Bronchial epithelial cell (primary cell): Measurements from ENCODE around the gene RAI14. TPM values are rescaled to one million over a fixed set of nuclear protein-coding genes. Genes with fewer than 3 reads are reported as not detected.

Source experiments
- DNase-seq: peaks from one replicate; pipeline ENCODE4 v3.0.0-alpha.2; 2010; ENCODE audit warnings: low read depth
- FAIRE-seq: peaks from 2 replicates; lab custom pipeline; 2011; peaks lifted over from hg19 to GRCh38; lab: Jason Lieb, UNC
- H3K27me3 ChIP-seq: 2 replicates; pipeline ENCODE4 v1.5.1; 2011; ENCODE audit warnings: low read length; ENCODE audit not compliant: control insufficient read depth, insufficient read depth
- H3K36me3 ChIP-seq: 2 replicates; pipeline ENCODE4 v1.5.1; 2011; ENCODE audit warnings: low read length; ENCODE audit not compliant: control insufficient read depth, insufficient read depth
- H3K4me3 ChIP-seq: 2 replicates; pipeline ENCODE4 v1.5.1; 2011; ENCODE audit warnings: mild to moderate bottlenecking, low read depth, low read length, control low read depth
- total RNA-seq: library from RNA; depleted of rRNA; stranded (reverse); fragments of >200 nt; gene quantifications from 2 replicates; pipeline ENCODE4 v1.2.1, GENCODE V29; 2014
- TF ChIP-seq, protein P1 (sequence below): IDR thresholded peaks from 2 replicates; pipeline ENCODE4 v1.5.1; 2011; ENCODE audit warnings: mild to moderate bottlenecking, moderate library complexity, low read length, control low read depth, inconsistent platforms; ENCODE audit not compliant: insufficient read depth, severe bottlenecking

The RAI14 gene
- total RNA-seq, 1 donor from 2014 or later: 60.0 TPM

DNA sequence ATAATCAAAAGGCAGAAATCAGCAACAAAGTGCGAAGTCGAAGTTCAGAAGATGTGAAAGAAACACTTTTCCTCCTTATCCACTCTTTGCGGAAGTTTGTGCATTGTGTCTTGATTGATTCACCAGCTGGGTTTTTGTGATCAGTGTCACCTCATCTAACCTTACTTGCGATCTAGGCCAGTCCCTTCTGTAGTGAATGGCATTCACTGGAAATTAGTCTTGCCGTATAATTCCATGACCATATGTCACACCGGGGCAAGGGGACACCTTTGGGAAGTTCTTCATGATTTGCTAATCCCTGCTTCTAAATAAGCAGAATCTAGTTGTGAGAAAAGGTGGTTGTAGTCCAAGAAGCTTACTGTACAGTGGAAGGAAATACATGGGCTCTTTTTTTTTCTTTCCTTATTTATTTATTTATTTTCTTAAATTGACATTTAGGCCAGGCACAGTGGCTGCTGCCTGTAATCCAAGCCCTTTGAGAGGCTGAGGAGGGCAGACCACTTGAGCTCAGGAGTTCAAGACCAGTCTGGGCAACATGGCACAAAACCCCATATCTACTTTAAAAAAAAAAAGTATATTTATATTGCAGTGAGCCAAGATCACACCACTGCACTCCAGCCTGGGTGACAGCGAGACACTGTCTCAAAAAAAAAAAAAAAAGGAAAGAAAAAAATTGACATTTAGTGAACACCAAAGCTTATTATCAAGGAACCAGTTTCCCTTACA lies 7.8 kb downstream of the RAI14 start:
- FAIRE-seq: no peak

GRCh38 chr5:34666392-34667080 lies 10.4 kb downstream of the RAI14 start:
- H3K36me3 ChIP-seq: peaks cover 15% of the 10 kb centered on the region

More for the DNA sequence above, 7.8 kb downstream of the RAI14 start:
- H3K27me3 ChIP-seq: no peaks in the 10 kb centered on the region
- TF ChIP-seq, protein P1, sequence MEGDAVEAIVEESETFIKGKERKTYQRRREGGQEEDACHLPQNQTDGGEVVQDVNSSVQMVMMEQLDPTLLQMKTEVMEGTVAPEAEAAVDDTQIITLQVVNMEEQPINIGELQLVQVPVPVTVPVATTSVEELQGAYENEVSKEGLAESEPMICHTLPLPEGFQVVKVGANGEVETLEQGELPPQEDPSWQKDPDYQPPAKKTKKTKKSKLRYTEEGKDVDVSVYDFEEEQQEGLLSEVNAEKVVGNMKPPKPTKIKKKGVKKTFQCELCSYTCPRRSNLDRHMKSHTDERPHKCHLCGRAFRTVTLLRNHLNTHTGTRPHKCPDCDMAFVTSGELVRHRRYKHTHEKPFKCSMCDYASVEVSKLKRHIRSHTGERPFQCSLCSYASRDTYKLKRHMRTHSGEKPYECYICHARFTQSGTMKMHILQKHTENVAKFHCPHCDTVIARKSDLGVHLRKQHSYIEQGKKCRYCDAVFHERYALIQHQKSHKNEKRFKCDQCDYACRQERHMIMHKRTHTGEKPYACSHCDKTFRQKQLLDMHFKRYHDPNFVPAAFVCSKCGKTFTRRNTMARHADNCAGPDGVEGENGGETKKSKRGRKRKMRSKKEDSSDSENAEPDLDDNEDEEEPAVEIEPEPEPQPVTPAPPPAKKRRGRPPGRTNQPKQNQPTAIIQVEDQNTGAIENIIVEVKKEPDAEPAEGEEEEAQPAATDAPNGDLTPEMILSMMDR: no peak
- H3K36me3 ChIP-seq: peaks cover 15% of the 10 kb centered on the region
- no peak overlapping the region for H3K4me3 ChIP-seq
- no peak for DNase-seq

GRCh38 chr5:34667705-34668104 lies 11.6 kb downstream of the RAI14 start:
- H3K36me3 ChIP-seq: peaks cover 11% of the 10 kb centered on the region
- no peak for FAIRE-seq

More at GRCh38 chr5:34666392-34667080, 10.4 kb downstream of the RAI14 start:
- H3K4me3 ChIP-seq: no peak overlapping the region
- DNase-seq (no peak), FAIRE-seq (no peak)
- TF ChIP-seq, protein P1: no peak
- no peaks in the 10 kb centered on the region for H3K27me3 ChIP-seq

GRCh38 chr5:34669931-34670516 lies 13.9 kb downstream of the RAI14 start:
- H3K27me3 ChIP-seq: no peaks in the 10 kb centered on the region
- H3K36me3 ChIP-seq: peaks cover 9% of the 10 kb centered on the region
- TF ChIP-seq, protein P1: no peak
- DNase-seq: no peak
- no peak overlapping the region for H3K4me3 ChIP-seq
- FAIRE-seq: no peak

More at GRCh38 chr5:34667705-34668104, 11.6 kb downstream of the RAI14 start:
- no peak overlapping the region for H3K4me3 ChIP-seq
- TF ChIP-seq, protein P1: no peak
- DNase-seq: no peak
- H3K27me3 ChIP-seq: no peaks in the 10 kb centered on the region

- H3K36me3 ChIP-seq: peaks cover 5% of the 10 kb centered on the region
- no peak for FAIRE-seq
- no peak for DNase-seq
- TF ChIP-seq, protein P1: no peak
- no peaks in the 10 kb centered on the region for H3K27me3 ChIP-seq
- H3K4me3 ChIP-seq: no peak overlapping the region
Observed at GRCh38 chr5:34672196-34672595, 16.1 kb downstream of the RAI14 start.
